C4-2B (cell line): ENCODE measurements around the gene TNNI3K.

Source experiments
- ZFX ChIP-seq: fragments of 450-650 bp; IDR thresholded peaks from 2 replicates; pipeline ENCODE4 v1.6.1; 2017
- TF ChIP-seq, protein P1 (sequence below): fragments of 450-650 bp; conservative IDR thresholded peaks from 2 replicates; pipeline ENCODE4 v1.5.1; 2017; ENCODE audit warnings: mild to moderate bottlenecking

GRCh38 chr1:74430342-74430934 is 195.3 kb downstream of the TNNI3K start:
- TF ChIP-seq, protein P1, sequence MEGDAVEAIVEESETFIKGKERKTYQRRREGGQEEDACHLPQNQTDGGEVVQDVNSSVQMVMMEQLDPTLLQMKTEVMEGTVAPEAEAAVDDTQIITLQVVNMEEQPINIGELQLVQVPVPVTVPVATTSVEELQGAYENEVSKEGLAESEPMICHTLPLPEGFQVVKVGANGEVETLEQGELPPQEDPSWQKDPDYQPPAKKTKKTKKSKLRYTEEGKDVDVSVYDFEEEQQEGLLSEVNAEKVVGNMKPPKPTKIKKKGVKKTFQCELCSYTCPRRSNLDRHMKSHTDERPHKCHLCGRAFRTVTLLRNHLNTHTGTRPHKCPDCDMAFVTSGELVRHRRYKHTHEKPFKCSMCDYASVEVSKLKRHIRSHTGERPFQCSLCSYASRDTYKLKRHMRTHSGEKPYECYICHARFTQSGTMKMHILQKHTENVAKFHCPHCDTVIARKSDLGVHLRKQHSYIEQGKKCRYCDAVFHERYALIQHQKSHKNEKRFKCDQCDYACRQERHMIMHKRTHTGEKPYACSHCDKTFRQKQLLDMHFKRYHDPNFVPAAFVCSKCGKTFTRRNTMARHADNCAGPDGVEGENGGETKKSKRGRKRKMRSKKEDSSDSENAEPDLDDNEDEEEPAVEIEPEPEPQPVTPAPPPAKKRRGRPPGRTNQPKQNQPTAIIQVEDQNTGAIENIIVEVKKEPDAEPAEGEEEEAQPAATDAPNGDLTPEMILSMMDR: no peak
- TF ChIP-seq ZFX: no peak
